GM18520 (cell line): Measurements from ENCODE around the gene PARD3.
"Not testable (repeated sequence)": the region's sequence is repeated elsewhere in the genome, so short reads cannot be mapped to it uniquely, and the experiment has no call there.

ENCODE experiments used
- ATAC-seq: cut with Tn5 transposase; IDR thresholded peaks from one replicate; pipeline ENCODE4 v1.9.1; 2021; ENCODE audit not compliant: unreplicated experiment

PARD3 gene

GRCh38 chr10:34744590-34744989 lies 70.5 kb downstream of the PARD3 start:
- ATAC-seq: no peak

DNA sequence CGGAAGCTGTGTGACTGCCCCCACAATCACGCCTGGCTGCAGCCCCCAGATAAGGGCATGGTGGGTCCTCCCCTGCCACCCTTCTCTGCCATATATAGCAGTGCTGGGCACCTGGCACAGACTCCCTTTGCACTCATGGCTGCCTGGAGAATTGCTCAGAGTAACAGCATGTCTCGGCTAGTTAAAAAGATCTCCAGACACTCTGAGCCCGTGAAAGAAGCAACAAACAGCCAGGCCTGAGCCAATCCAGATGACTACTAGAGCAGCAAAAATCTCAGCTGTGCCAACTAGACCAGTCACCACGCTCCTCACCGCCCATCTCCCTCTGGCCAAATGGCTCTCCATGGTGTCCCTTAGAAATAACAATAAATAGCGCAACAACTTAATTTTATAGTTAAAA lies 71.3 kb downstream of the PARD3 start:
- no peak for ATAC-seq

DNA sequence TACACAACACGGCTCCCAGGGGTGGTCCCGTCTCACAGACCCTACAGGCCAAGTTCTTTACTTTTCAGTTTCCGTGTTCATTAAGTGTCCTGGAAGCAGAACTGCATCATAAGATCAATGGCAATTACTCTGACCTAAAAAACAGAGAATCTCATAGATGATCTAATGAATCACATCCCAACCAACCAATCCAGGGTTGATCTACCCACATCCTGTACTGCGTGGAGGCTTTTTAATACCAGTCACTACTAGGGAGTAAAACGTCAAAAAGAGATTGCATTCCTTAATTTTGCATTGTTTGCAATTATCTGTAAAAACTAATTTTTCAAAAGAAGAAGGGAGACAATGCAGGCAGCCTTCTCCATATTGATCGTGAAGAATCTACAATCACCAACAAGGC lies 72.6 kb downstream of the PARD3 start:
- no peak for ATAC-seq

DNA sequence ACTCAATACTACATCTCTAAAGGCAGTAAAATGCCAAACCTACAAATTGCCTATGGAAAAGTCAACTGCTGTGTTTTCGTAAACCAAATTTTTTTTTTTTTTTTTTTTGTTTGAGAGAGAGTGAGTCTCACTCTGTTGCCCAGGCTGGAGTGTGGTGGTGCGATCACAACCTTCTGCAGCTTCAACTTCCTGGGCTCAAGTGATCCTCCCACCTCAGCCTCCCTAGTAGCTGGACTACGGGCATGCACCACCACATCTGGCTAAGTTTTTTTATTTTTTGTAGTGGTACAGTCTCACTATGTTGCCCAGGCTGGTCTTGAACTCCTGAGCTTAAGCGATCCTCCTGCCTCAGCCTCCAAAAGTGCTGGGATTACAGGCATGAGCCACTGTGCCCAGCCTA lies 74.0 kb downstream of the PARD3 start:
- not testable (repeated sequence) for ATAC-seq

DNA sequence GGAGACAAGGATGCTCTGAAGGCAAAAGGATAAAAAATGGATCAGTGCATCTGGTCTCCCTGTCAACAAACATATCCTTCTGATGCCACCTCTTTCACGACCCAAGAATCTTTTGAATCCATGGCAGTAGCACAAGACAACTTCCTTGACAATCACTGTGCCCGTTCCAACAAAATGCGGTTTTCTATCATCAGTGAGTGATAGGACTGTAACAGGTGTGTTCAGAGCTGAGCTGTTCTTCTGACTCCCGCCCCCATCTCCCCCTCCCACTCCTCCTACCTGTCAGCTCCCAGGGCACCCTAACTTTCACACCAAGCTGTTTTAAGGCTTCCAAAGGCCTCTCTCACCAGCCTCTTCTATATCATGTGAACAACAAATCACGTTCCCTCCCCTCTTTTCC lies 74.8 kb downstream of the PARD3 start:
- no peak for ATAC-seq

GRCh38 chr10:34739915-34740314 lies 75.2 kb downstream of the PARD3 start:
- ATAC-seq: no peak

- no peak for ATAC-seq
These were observed 77.3 kb downstream of the PARD3 start for GRCh38 chr10:34737772-34738169.

GRCh38 chr10:34736976-34737771 lies 77.9 kb downstream of the PARD3 start:
- ATAC-seq: no peak

- no peak for ATAC-seq
These were observed 80.2 kb downstream of the PARD3 start for GRCh38 chr10:34734918-34735317.

DNA sequence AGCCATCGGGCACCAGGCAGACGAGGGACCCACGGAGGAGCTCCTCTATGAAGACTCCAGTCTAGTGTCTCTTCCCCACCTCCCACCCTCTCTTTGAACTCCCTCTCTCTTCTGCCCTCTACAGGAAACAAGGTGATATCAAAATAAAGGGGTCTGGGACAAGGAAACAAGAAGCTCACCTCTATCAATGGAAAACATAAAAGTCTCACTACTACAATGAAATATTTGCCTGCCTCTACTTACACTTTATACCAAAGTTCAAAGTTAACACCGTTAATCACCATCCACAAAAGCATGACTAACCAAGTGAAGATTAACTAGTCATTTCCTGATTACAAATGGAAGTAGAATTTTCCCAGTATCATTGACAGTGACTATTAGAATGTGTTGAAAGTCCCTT lies 82.2 kb downstream of the PARD3 start:
- ATAC-seq: no peak

DNA sequence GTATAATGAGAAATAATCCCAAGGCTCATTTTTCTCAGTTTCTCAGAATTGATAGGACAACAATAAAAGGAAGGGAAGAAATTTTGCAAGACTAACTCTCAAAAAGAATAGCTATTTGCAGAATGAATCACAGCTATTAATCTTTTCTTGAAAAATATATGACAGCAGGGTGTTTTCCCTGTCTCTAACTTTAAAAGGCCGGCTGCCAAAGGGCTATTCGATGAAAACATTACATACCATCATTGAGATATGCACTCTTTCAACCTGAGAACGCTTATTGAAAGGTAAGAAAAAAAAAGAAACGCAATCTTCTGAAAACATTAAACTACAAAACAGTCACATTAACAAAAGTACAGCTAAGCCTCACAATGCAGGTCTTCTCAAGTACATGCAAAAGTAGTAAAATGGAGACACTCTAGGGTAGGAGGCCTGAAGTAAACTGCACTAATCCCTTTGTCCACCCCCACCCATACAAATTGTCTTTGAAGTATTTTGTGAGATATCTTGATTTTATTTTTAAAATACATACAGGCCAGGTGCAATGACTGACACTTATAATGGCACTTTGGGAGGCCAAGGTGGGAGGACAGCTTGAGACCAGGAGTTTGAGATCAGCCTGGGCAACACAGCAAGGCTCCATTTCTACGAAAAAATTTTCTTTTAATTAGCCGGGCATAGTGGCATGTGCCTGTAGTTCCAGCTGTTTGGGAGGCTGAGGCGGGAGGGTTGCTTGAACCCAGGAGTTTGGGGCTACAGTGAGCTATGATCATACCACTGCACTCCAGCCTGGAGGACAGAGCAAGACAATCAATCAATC lies 83.0 kb downstream of the PARD3 start:
- ATAC-seq: no peak

GRCh38 chr10:34731213-34731612 lies 83.9 kb downstream of the PARD3 start:
- ATAC-seq: no peak

DNA sequence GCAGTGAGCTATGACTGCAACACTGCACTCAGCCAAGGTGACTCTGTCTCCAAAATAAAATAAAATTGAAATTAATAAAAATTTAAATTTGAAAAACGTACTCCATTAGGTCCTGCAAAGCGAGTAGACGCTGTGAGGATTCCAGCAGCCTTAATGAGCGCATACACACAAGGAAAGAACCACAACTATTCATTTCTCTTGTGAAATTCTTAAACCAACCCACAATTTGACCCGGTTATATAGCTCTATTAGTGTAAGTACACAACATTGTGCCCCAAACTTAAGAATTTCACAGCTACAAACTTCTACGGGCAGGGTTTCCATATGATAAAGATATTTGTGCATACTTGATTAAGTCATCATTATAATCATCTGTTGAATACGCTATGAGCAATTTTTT lies 84.4 kb downstream of the PARD3 start:
- no peak for ATAC-seq

DNA sequence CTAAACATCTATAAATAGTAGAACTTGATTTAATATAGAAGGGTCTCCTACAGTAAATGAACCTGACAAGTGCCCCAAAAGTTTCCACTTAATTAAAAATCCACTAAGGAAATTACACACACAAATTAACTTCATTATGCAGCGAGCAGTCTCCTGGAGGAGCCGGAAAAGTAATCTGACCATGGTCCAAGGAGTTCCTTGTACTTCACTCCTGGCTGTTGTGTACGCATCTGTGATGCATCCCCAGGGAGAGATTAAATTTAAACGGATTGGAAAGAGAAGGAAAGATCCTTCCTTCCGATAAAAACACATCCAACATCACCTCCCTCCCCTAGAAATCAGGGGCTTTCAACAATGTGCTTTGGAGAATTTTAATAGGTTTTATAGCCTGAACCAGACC lies 85.5 kb downstream of the PARD3 start:
- no peak for ATAC-seq

DNA sequence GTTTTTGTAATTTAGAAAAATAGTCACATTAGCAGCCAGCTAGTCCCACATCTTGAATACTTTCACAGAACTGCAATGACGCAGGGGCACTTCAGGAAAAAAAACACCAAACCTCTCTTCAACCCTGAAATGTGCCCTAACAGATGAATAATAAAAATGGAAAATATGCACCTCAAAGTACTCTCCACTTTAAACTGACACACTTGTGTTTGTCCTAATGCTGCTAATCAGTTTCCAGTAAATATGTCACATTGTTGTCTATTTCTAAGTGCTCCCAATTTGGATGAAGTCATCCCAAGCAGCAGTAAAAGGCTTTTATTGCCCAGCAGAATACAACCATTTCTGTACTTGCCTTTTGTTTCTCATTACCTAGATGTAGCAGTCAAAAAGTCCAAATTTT lies 86.7 kb downstream of the PARD3 start:
- ATAC-seq: no peak

DNA sequence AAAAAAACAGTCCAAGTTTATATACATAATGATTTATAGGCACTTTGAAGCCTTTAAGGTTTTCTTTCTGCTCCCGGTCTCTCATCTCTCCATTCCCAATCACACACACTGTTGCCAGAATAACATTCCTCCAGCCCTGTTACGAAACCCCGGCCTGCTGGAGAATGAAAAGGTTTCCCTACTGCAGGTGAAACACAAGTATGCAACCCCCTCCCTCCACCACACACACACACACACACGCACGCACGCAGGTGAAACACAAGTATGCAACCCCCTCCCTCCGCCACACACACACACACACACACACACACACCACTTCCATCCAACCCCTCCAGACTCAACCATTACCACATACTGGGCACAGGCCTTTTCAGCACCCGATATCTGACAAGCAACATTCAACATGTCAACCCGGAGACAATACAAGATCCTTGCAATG lies 87.5 kb downstream of the PARD3 start:
- no peak for ATAC-seq

DNA sequence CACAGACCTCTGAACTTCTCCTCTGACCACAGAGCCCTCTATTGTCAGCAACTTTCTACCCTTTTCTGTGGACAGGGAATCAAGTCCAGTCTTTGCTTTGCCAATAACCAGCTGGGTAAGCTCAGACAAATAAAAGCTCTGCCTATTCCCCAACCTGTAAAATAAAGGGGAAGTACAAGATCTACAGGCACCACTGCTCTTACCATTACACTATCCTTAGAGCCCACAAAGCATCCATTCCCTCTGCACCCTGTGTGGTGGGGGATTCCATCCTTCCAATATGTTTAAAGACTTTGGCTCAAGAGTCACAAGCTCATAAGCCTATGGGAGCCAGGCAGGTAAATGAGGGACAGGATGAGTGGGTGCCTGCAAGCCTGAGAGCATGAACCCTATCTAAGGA lies 88.2 kb downstream of the PARD3 start:
- no peak for ATAC-seq

DNA sequence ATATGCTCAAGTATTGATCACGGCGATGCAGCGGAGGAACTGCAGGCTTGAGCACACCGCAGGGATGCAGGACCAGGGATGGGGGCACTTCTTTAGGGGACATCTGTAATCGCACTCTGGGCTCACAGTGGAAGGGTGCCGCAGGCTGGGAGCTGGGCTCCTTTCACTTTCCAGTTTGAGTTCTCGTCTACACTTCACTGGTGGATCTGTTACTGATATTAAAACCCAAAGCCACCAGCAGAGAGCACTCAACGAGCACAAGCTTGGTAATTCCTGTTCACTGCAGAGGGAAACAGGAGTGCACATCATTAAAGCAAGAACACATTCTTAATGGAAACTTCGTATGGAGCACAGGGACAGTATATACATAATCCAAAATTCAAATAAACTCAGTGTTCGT lies 91.3 kb downstream of the PARD3 start:
- peak; percentile 44 for ATAC-seq

DNA sequence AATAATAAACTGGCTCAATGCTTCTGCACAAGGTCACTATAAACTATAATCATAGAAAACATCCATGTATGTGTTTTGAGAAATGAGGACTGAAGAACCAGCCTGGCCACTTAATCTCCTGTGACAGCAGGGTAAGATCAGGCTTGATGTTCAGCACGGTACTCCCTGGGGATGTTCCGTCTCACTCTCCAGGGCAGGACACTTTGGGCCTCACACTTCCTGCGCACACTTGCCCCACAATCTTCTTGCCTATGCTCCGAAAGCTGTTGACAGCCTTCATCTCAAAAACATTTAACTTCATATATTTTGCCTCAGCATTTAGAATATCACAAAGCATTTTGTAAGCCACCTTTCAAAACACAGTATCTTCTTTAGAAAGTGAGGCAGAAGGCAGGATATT lies 92.7 kb downstream of the PARD3 start:
- no peak for ATAC-seq

GRCh38 chr10:34721208-34721840 lies 93.8 kb downstream of the PARD3 start:
- no peak for ATAC-seq

- ATAC-seq: no peak
These were observed 95.3 kb downstream of the PARD3 start for GRCh38 chr10:34719746-34720145.

GRCh38 chr10:34719328-34719727 lies 95.8 kb downstream of the PARD3 start:
- no peak for ATAC-seq
